OCI-LY7 (cell line): ENCODE data around the gene RAB24. TPM values are rescaled to one million over a fixed set of nuclear protein-coding genes. Genes with fewer than 3 reads are reported as not detected.

ENCODE experiments used
- BruUV-seq: library from RNA; stranded (reverse); fragments of 400-500 nt; replicated peaks from 2 replicates; lab custom pipeline; 2021; lab: Mats Ljungman, UMichigan
- CTCF ChIA-PET: fragments of 300-600 bp; sonication (Branson Sonifier 250); formaldehyde crosslinking; loops from one replicate; lab custom pipeline; 2022; ENCODE audit warnings: antibody characterized with exemption; ENCODE audit not compliant: unreplicated experiment; lab: Charles Lee
- POLR2A ChIA-PET: fragments of 300-600 bp; sonication (Branson Sonifier 250); formaldehyde crosslinking; loops from one replicate; lab custom pipeline; 2022; ENCODE audit warnings: antibody characterized with exemption; lab: Charles Lee
- DNase-seq: peaks from one replicate; pipeline ENCODE4 v3.0.0-alpha.2; 2015; ENCODE audit warnings: low spot score
- H2AFZ ChIP-seq: fragments of 200-600 bp; sonication (generic), shearing (Covaris generic); 2 replicates; pipeline ENCODE4 v1.6.1; 2014; ENCODE audit warnings: mild to moderate bottlenecking, antibody characterized with exemption, low read length, moderate library complexity
- H3K27ac ChIP-seq: fragments of 200-600 bp; sonication (generic); 2 replicates; pipeline ENCODE4 v1.5.1; 2014; ENCODE audit warnings: mixed run types, low read depth, mild to moderate bottlenecking, moderate library complexity, low read length, inconsistent platforms; ENCODE audit not compliant: poor library complexity, severe bottlenecking
- H3K36me3 ChIP-seq: fragments of 200-600 bp; sonication (generic); 2 replicates; pipeline ENCODE4 v1.6.1; 2014; ENCODE audit warnings: mild to moderate bottlenecking, antibody characterized with exemption, low read length, moderate library complexity, mixed read lengths; ENCODE audit not compliant: insufficient read depth
- H3K4me1 ChIP-seq: fragments of 200-600 bp; sonication (generic); 2 replicates; pipeline ENCODE4 v1.5.1; 2014; ENCODE audit warnings: mild to moderate bottlenecking, low read length; ENCODE audit not compliant: insufficient read depth, poor library complexity, severe bottlenecking
- H3K4me2 ChIP-seq: fragments of 200-600 bp; sonication (generic); 2 replicates; pipeline ENCODE4 v1.6.1; 2014; ENCODE audit warnings: mild to moderate bottlenecking, low read length
- H3K4me3 ChIP-seq: fragments of 200-600 bp; sonication (generic); 2 replicates; pipeline ENCODE4 v1.5.1; 2014; ENCODE audit warnings: mild to moderate bottlenecking, low read depth, low read length; ENCODE audit not compliant: poor library complexity, severe bottlenecking
- H3K79me2 ChIP-seq: fragments of 200-600 bp; sonication (generic); 2 replicates; pipeline ENCODE4 v1.6.1; 2016; ENCODE audit warnings: low read depth, mild to moderate bottlenecking, low read length, moderate library complexity, mixed read lengths; ENCODE audit not compliant: insufficient read depth
- H3K9me2 ChIP-seq: fragments of 200-600 bp; sonication (generic); 2 replicates; pipeline ENCODE4 v1.6.1; 2016; ENCODE audit warnings: mild to moderate bottlenecking, low read length, mixed read lengths; ENCODE audit not compliant: insufficient read depth
- H3K9me3 ChIP-seq: fragments of 200-600 bp; sonication (generic); 2 replicates; pipeline ENCODE4 v1.6.1; 2014; ENCODE audit warnings: mild to moderate bottlenecking, mixed run types, low read length, mixed read lengths
- H4K20me1 ChIP-seq: fragments of 200-600 bp; sonication (generic); 2 replicates; pipeline ENCODE4 v1.6.1; 2014; ENCODE audit warnings: mild to moderate bottlenecking, antibody characterized with exemption, low read length, moderate library complexity, mixed read lengths; ENCODE audit not compliant: insufficient read depth
- EZH2phosphoT487 ChIP-seq: fragments of 200-600 bp; sonication (generic); IDR thresholded peaks from 2 replicates; pipeline ENCODE4 v1.6.1; 2018; ENCODE audit warnings: low read depth, borderline replicate concordance, mild to moderate bottlenecking, mixed run types, antibody characterized with exemption, low read length, moderate library complexity, mixed read lengths
- intact Hi-C: fragments of 100-400 bp; cut with micrococcal nuclease; formaldehyde crosslinking; loops from one replicate; pipeline ENCODE4 v1.10.0; 2022; ENCODE audit not compliant: unreplicated experiment
- total RNA-seq, 2 experiments: library from RNA; depleted of rRNA in 1 of 2; stranded (reverse); fragments of >200 nt in 1 of 2; shearing (Covaris generic) in 1 of 2; gene quantifications; 2 replicates each; pipeline ENCODE4 v1.2.3, GENCODE V29; 2014 to 2022
- TF ChIP-seq, protein P1 (sequence below): fragments of 200-600 bp; sonication (generic); conservative IDR thresholded peaks from 2 replicates; pipeline ENCODE4 v1.5.1; 2014; ENCODE audit warnings: mild to moderate bottlenecking, antibody characterized with exemption, low read length, moderate library complexity, mixed read lengths

The RAB24 gene
- total RNA-seq, 2 experiments from 2014 or later = 25.8 to 36.1 TPM

GRCh38 chr5:177312649-177313181, 9.2 kb upstream of the RAB24 start:
- Histone ChIP-seq H3K4me3 (peak overlapping the region; percentile 94), H3K36me3 (peaks cover 26% of the 10 kb centered on the region; the same call in 1 of the 2 replicates), H3K4me1 (peaks cover 44% of the 10 kb centered on the region), H3K9me3 (no peaks in the 10 kb centered on the region), H3K27ac (peak overlapping the region; percentile 92), H4K20me1 (peaks cover 15% of the 10 kb centered on the region; the same call in 1 of the 2 replicates), H3K9me2 (no peaks in the 10 kb centered on the region), H3K79me2 (peaks cover 12% of the 10 kb centered on the region; the same call in 1 of the 2 replicates), H2AFZ (peak overlapping the region; percentile 28; the same call in 1 of the 2 replicates), H3K4me2 (peak overlapping the region; percentile 92)
- no peak for TF ChIP-seq EZH2phosphoT487
- TF ChIP-seq, protein P1, sequence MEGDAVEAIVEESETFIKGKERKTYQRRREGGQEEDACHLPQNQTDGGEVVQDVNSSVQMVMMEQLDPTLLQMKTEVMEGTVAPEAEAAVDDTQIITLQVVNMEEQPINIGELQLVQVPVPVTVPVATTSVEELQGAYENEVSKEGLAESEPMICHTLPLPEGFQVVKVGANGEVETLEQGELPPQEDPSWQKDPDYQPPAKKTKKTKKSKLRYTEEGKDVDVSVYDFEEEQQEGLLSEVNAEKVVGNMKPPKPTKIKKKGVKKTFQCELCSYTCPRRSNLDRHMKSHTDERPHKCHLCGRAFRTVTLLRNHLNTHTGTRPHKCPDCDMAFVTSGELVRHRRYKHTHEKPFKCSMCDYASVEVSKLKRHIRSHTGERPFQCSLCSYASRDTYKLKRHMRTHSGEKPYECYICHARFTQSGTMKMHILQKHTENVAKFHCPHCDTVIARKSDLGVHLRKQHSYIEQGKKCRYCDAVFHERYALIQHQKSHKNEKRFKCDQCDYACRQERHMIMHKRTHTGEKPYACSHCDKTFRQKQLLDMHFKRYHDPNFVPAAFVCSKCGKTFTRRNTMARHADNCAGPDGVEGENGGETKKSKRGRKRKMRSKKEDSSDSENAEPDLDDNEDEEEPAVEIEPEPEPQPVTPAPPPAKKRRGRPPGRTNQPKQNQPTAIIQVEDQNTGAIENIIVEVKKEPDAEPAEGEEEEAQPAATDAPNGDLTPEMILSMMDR = peak; percentile 71
- BruUV-seq = TSS peak; percentile 81
- peak; percentile 92 for DNase-seq
- ChIA-PET CTCF (interaction anchor here (1.6 kb wide), 1 partner anchor 199 kb away, joined by 5 read pairs; no protein-coding TSS in a partner anchor), POLR2A (interaction anchor here (0.6 to 1.6 kb wide), 11 partner anchors 11 to 327 kb away, joined by 3 to 5 read pairs (median 3); no protein-coding TSS in a partner anchor)
- intact Hi-C loops = loop anchor here (1.0 to 5.0 kb wide), 5 partner anchors 38 to 240 kb away; partner anchors contain the start of genes DOK3, GRK6 and LMAN2

GRCh38 chr5:177311723-177312648, 8.5 kb upstream of the RAB24 start, which contains the start of gene MXD3:
TSS of gene MXD3 (minus strand) at chr5:177311898. CDS start at chr5:177311830, 68 bp downstream.
- peaks cover 51% of the 10 kb centered on the region for H3K4me1 ChIP-seq
- H3K9me3 ChIP-seq = no peaks in the 10 kb centered on the region
- ChIA-PET POLR2A (interaction anchor here (0.6 to 1.6 kb wide), 11 partner anchors 11 to 326 kb away, joined by 3 to 5 read pairs (median 3); no protein-coding TSS in a partner anchor), CTCF (interaction anchor here (1.6 to 1.9 kb wide), 2 partner anchors 10 to 198 kb away, joined by 5 to 6 read pairs; no protein-coding TSS in a partner anchor)
- TF ChIP-seq EZH2phosphoT487 = no peak
- TF ChIP-seq, protein P1 = no peak
- H3K4me2 ChIP-seq = peak within 1 kb of the TSS; percentile 92
- no TSS peak for BruUV-seq
- peak within 1 kb of the TSS; percentile 94 for H3K4me3 ChIP-seq
- peak within 1 kb of the TSS; percentile 28; the same call in 1 of the 2 replicates for H2AFZ ChIP-seq
- intact Hi-C loops = loop anchor here (1.0 to 5.0 kb wide), 6 partner anchors 39 to 240 kb away; partner anchors contain the start of genes DOK3, GRK6 and LMAN2
- peak; percentile 99 for DNase-seq
- H3K79me2 ChIP-seq = peaks cover 12% of the 10 kb centered on the region; the same call in 1 of the 2 replicates
- H3K36me3 ChIP-seq = peaks cover 33% of the 10 kb centered on the region; the same call in 1 of the 2 replicates
- H4K20me1 ChIP-seq = peaks cover 15% of the 10 kb centered on the region; the same call in 1 of the 2 replicates
- H3K9me2 ChIP-seq = no peaks in the 10 kb centered on the region
- peak within 1 kb of the TSS; percentile 92 for H3K27ac ChIP-seq
